Heart left ventricle (tissue), 13 donors: ENCODE measurements around the gene COA6.

Experiments
- POLR2A ChIP-seq, 2 donors: fragments of 450-650 bp; IDR thresholded peaks; one replicate each; pipeline ENCODE4 v1.6.1; 2017; ENCODE audit warnings: antibody characterized with exemption in 2 of 2, mild to moderate bottlenecking in 2 of 2, moderate library complexity in 2 of 2
- TF ChIP-seq, protein P1 (sequence below), 12 donors: fragments of 200-600 bp; sonication (generic) in 4 of 12; IDR thresholded peaks; one replicate each; pipeline versions ENCODE4 v1.5.0 to v1.8.0; 2018 to 2022; ENCODE audit warnings: antibody characterized with exemption in 12 of 12, mild to moderate bottlenecking in 5 of 12
- donor health status: ischemic (EF 13 %, LVEDD 7.1; RV severe dilation, severe dysfunction).
- donor health status: DM: no; HTN: yes; CAD: no.
- donor health status: DM: no; HTN: no; CAD: no.
- donor health status: ischemic (EF 25% LVEDD 6.9; RV normal size, moderate dysfunction).
- donor health status: ischemic (EF 25% LVEDD 5.7; RV mildly dilated, moderate dysfunction).
- donor health status: ischemic (EF 35%, LVEDD 5.7; RV mildly dilated, moderate dysfunction).
- donor health status: nonischemic (EF 11% LVEDD 7.7; RV severe dilation, severe dysfunction).
- donor health status: DM: yes; HTN: yes; CAD: no.
- donor health status: PGD.
- donor health status: ischemic (EF 29% LVEDD 5.4; RV normal size, mild dysfunction).
- donor health status: nonischemic (EF 23%, LVEDD 6.1; RV moderate dilation, normal function).

DNA sequence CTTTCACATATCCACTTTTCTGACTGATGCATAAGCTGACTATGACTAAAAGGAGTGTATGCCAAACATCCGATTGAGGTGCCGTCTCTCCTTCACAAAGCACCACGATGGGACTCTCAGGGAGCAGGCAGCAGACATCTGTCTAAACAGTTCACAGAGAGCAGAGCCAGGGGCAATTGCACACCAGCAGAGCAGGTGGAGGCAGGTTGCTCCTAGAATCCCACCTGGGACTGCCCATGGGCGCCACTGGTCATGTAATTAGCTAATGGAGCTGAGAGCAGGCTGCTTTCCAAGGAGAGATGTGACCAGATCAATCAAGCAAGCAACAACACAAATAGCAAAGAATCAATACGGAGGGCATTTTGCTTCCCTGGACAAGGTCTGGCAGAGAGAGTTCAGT is 30.5 kb upstream of the COA6 start:
- TF ChIP-seq, protein P1, sequence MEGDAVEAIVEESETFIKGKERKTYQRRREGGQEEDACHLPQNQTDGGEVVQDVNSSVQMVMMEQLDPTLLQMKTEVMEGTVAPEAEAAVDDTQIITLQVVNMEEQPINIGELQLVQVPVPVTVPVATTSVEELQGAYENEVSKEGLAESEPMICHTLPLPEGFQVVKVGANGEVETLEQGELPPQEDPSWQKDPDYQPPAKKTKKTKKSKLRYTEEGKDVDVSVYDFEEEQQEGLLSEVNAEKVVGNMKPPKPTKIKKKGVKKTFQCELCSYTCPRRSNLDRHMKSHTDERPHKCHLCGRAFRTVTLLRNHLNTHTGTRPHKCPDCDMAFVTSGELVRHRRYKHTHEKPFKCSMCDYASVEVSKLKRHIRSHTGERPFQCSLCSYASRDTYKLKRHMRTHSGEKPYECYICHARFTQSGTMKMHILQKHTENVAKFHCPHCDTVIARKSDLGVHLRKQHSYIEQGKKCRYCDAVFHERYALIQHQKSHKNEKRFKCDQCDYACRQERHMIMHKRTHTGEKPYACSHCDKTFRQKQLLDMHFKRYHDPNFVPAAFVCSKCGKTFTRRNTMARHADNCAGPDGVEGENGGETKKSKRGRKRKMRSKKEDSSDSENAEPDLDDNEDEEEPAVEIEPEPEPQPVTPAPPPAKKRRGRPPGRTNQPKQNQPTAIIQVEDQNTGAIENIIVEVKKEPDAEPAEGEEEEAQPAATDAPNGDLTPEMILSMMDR (IDR thresholded peaks at IDR 0.05) = no peak
- no peak for TF ChIP-seq POLR2A (IDR thresholded peaks at IDR 0.05)
